GM08714 (cell line): ENCODE data around the gene CLEC2D.
A peak's percentile ranks its signal among the peaks of the same experiment; 100 is the strongest.
"Not testable (repeated sequence)": the region's sequence is repeated elsewhere in the genome, so short reads cannot be mapped to it uniquely, and the experiment has no call there.

Experiments
- H3K4me3 ChIP-seq: fragments of 200-500 bp; sonication (Bioruptor generic); 2 replicates; pipeline ENCODE4 v1.5.1; 2014; ENCODE audit warnings: mild to moderate bottlenecking, low read length, inconsistent platforms
- ZNF274 ChIP-seq: IDR thresholded peaks from 2 replicates; pipeline ENCODE4 v1.6.1; 2012; ENCODE audit warnings: mild to moderate bottlenecking, low read depth, low read length

CLEC2D gene

GRCh38 chr12:9669534-9669933 lies at the start of gene CLEC2D:
TSS of gene CLEC2D (plus strand) at chr12:9669713. CDS start at chr12:9669735, 22 bp downstream.
- TF ChIP-seq ZNF274: no peak

GRCh38 chr12:9625019-9625418 lies 44.5 kb upstream of the CLEC2D start:
- H3K4me3 ChIP-seq: no peak overlapping the region
- TF ChIP-seq ZNF274: no peak

More at GRCh38 chr12:9669534-9669933, at the start of gene CLEC2D:
- H3K4me3 ChIP-seq: peak within 1 kb of the TSS; percentile 70

GRCh38 chr12:9626291-9626690 lies 43.2 kb upstream of the CLEC2D start:
- no peak for TF ChIP-seq ZNF274

GRCh38 chr12:9626821-9627220 lies 42.7 kb upstream of the CLEC2D start:
- TF ChIP-seq ZNF274: no peak

More at GRCh38 chr12:9626291-9626690, 43.2 kb upstream of the CLEC2D start:
- H3K4me3 ChIP-seq: no peak overlapping the region

GRCh38 chr12:9632766-9633165 lies 36.7 kb upstream of the CLEC2D start:
- TF ChIP-seq ZNF274: no peak
- H3K4me3 ChIP-seq: no peak overlapping the region

More at GRCh38 chr12:9626821-9627220, 42.7 kb upstream of the CLEC2D start:
- H3K4me3 ChIP-seq: no peak overlapping the region

- no peak for TF ChIP-seq ZNF274
- no peak overlapping the region for H3K4me3 ChIP-seq
Observed at GRCh38 chr12:9634177-9634803, 35.2 kb upstream of the CLEC2D start.

GRCh38 chr12:9634969-9635754 lies 34.4 kb upstream of the CLEC2D start:
- H3K4me3 ChIP-seq: no peak overlapping the region

GRCh38 chr12:9636150-9636850 lies 33.2 kb upstream of the CLEC2D start:
- TF ChIP-seq ZNF274: no peak
- H3K4me3 ChIP-seq: no peak overlapping the region

More at GRCh38 chr12:9634969-9635754, 34.4 kb upstream of the CLEC2D start:
- TF ChIP-seq ZNF274: no peak

- TF ChIP-seq ZNF274: no peak
- no peak overlapping the region for H3K4me3 ChIP-seq
Observed at GRCh38 chr12:9636851-9637206, 32.7 kb upstream of the CLEC2D start.

GRCh38 chr12:9640024-9640423 lies 29.5 kb upstream of the CLEC2D start:
- no peak overlapping the region for H3K4me3 ChIP-seq
- no peak for TF ChIP-seq ZNF274

GRCh38 chr12:9642606-9643265 lies 26.8 kb upstream of the CLEC2D start:
- no peak for TF ChIP-seq ZNF274
- no peak overlapping the region for H3K4me3 ChIP-seq

- H3K4me3 ChIP-seq: no peak overlapping the region
- TF ChIP-seq ZNF274: no peak
Observed at GRCh38 chr12:9643266-9643660, 26.2 kb upstream of the CLEC2D start.

GRCh38 chr12:9644985-9645551 lies 24.4 kb upstream of the CLEC2D start:
- not testable (repeated sequence) for H3K4me3 ChIP-seq
